Activated CD4-positive, alpha-beta T cell treated with anti-CD3 and anti-CD28 coated beads, Interleukin-2, amount 10 ng/mL, durations not matched to agents 24 days and 14 days (primary cell): Measurements from ENCODE around the gene TULP1. TPM values are rescaled to one million over a fixed set of nuclear protein-coding genes. Genes with fewer than 3 reads are reported as not detected.
"Not testable (repeated sequence)": the region's sequence is repeated elsewhere in the genome, so short reads cannot be mapped to it uniquely, and the experiment has no call there.

Experiments used
- DNase-seq: peaks from one replicate; pipeline ENCODE4 v3.0.0; 2022
- H3K27ac Mint-ChIP-seq: one replicate; pipeline ENCODE4 v1.8.0; 2022; ENCODE audit warnings: mild to moderate bottlenecking, mixed read lengths
- H3K27me3 Mint-ChIP-seq: one replicate; pipeline ENCODE4 v1.8.0; 2022; ENCODE audit warnings: mixed read lengths
- H3K36me3 Mint-ChIP-seq: one replicate; pipeline ENCODE4 v1.8.0; 2022; ENCODE audit warnings: low read depth, mild to moderate bottlenecking, mixed read lengths
- H3K4me1 Mint-ChIP-seq: one replicate; pipeline ENCODE4 v1.8.0; 2021; ENCODE audit warnings: mixed read lengths
- H3K4me3 Mint-ChIP-seq: one replicate; pipeline ENCODE4 v1.8.0; 2022; ENCODE audit warnings: mild to moderate bottlenecking, moderate library complexity, mixed read lengths
- H3K9me3 Mint-ChIP-seq: one replicate; pipeline ENCODE4 v1.8.0; 2021; ENCODE audit warnings: mixed read lengths
- intact Hi-C: fragments of 100-400 bp; cut with micrococcal nuclease; formaldehyde crosslinking; loops from one replicate; pipeline ENCODE4 v1.15.1; 2023
- total RNA-seq: library from RNA; stranded (reverse); gene quantifications from 2 replicates; pipeline ENCODE4 v1.2.3, GENCODE V29; 2022

TULP1 gene
- total RNA-seq, 1 donor from 2014 or later = not detected

DNA sequence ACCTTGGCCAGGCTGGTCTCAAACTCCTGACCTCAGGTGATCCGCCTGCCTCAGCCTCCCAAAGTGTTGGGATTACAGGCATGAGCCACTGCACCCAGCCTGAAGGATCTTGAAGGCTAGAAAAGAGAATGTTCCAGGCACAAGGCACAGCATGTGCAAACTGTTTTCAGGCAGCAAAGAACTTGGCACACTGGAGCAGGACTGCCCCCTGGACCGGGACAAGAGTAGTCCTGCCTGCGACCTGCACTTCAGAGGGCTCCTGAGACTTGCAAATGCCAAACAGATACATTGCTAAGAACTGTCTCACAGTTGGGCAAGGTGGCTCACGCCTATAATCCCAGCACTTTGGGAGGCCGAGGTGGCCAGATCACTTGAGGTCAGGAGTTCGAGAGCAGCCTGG, 3.2 kb upstream of the TULP1 start:
- not testable (repeated sequence) for H3K27ac Mint-ChIP-seq, H3K4me3 Mint-ChIP-seq, H3K4me1 Mint-ChIP-seq

DNA sequence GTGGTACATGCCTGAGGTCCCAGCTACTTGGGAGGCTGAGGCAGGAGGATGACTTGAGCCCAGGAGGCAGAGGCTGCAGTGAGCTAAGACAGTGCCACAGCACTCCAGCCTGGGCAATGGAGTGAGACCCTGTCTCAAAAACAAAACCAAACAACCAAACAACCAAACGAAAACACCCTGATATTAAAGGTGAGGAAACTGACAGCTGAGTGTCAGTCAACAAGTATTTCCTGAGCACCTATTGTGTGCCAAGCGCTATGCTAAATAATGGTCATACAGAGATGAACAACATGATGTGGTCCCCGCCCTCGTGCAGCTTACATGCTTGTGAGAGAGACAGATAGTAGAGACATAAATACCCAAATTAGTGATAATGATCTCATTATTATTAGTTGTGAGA, 1.9 kb upstream of the TULP1 start:
- Mint-ChIP-seq H3K4me3 (no peak overlapping the region), H3K27ac (no peak overlapping the region), H3K9me3 (no peaks in the 10 kb centered on the region), H3K27me3 (peaks cover 27% of the 10 kb centered on the region), H3K4me1 (peaks cover 2% of the 10 kb centered on the region), H3K36me3 (no peaks in the 10 kb centered on the region)
- intact Hi-C loops = no loop called here
- DNase-seq = no peak

More for the DNA sequence above, 3.2 kb upstream of the TULP1 start:
- H3K9me3 Mint-ChIP-seq, DNase-seq, H3K36me3 Mint-ChIP-seq, intact Hi-C loops: not testable (repeated sequence)
- H3K27me3 Mint-ChIP-seq = peaks cover 18% of the 10 kb centered on the region

DNA sequence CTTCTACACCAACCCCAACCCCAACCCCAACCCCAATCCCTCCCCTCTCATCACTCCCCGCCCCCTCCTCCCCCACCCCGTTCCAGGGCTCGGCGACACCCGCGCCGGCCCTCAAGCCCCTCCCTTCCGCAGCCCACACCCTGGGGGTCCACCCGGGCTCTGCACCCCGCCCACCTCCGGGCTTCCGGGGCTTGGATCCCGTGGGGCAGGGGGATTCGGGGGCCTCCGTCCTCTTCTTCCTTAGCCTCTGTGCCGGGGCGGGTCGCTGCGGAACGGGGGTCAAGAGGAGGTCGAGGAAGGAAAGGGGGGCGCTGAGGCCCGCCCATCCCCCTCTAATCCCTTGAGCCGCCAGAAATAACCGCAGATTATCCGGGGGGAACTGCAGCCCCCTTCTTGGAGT, 690 bp downstream of the TULP1 start:
- DNase-seq = no peak
- Mint-ChIP-seq H3K4me1 (peaks cover 2% of the 10 kb centered on the region), H3K27ac (no peak overlapping the region), H3K27me3 (peaks cover 45% of the 10 kb centered on the region), H3K4me3 (no peak overlapping the region), H3K36me3 (no peaks in the 10 kb centered on the region), H3K9me3 (no peaks in the 10 kb centered on the region)
- intact Hi-C loops = no loop called here

DNA sequence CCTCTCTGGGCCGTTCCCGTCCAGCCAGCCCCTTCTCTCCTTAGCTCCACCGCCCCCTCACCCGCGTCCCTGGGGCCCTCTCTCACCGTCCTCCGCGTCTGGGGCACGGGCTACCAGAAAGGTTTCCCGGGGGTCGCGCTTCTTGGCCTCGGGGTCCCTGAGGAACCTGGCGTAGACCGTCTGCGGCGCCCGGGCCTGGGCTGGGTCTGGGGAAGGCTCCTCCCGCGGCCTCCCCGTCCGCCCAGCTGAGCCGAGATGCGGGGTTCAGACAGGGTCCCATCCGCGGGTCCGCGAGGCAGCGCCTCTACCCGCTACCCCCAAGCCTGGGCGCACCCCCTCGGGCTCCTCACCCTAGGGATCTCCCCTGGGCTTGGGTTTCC, 1.1 kb downstream of the TULP1 start:
- no peak overlapping the region for H3K4me3 Mint-ChIP-seq
- no peaks in the 10 kb centered on the region for H3K36me3 Mint-ChIP-seq

DNA sequence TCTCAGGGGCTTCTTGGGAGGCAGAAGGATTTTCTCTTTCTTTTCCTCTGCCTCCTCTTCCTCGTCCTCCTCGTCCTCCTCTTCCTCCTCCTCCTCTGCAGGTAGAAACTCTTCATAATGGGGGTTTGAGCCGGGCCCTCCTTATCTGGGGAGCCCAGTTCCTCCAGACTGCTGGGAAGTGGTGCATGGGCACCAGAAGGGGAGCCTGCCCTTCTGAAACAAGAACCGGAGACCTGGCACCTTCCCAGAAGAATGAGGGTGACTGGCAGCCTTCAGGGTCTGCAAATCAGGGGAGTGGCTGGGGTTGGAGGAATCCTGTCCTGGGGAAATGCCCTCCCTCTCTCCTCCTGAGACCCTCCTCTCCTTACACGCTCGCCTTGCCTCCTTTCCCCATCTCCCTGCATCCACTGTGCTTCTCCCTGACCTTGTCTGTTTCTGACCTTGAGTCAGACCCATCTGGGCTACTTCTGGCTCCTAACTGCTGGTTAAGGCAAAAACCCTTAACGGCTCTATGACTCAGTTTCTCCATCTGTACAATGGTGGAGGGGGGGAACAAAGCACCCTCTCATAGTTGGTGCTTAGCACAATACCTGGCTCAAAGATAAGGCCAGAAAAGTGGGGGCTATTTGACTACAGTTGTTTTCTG, 1.7 kb downstream of the TULP1 start:
- Mint-ChIP-seq H3K9me3 (no peaks in the 10 kb centered on the region), H3K4me1 (no peaks in the 10 kb centered on the region), H3K27me3 (peaks cover 53% of the 10 kb centered on the region), H3K36me3 (no peaks in the 10 kb centered on the region), H3K4me3 (no peak overlapping the region), H3K27ac (no peak overlapping the region)
- DNase-seq = no peak
- intact Hi-C loops = no loop called here

More for the DNA sequence above, 1.1 kb downstream of the TULP1 start:
- peaks cover under 1% of the 10 kb centered on the region for H3K4me1 Mint-ChIP-seq
- no peak for DNase-seq
- H3K9me3 Mint-ChIP-seq = no peaks in the 10 kb centered on the region
- H3K27ac Mint-ChIP-seq = no peak overlapping the region
- peaks cover 50% of the 10 kb centered on the region for H3K27me3 Mint-ChIP-seq
- intact Hi-C loops = no loop called here

DNA sequence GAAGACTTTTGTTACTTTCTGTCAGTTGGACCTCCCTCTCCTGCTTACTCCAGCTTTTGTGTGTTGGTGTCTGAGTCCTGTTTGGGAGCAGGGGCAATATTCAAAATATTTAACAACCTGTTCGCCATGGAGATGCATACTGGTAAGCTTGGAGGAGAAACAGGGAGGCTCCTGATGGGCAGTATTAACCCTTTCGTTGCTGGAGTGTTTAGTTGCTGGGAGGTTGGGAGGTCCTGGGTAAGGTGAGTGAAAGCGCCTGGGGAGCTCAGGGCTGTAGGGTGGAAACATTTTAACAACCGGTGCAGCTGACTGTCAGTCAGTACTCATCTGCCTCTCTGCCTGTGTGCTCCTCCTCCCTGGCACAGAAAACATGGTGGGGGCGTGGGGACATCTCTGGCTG, 4.2 kb downstream of the TULP1 start:
- Mint-ChIP-seq H3K4me1 (no peaks in the 10 kb centered on the region), H3K4me3 (no peak overlapping the region), H3K27ac (no peak overlapping the region), H3K27me3 (peaks cover 54% of the 10 kb centered on the region), H3K9me3 (no peaks in the 10 kb centered on the region), H3K36me3 (no peaks in the 10 kb centered on the region)
- intact Hi-C loops = no loop called here
- DNase-seq = no peak

DNA sequence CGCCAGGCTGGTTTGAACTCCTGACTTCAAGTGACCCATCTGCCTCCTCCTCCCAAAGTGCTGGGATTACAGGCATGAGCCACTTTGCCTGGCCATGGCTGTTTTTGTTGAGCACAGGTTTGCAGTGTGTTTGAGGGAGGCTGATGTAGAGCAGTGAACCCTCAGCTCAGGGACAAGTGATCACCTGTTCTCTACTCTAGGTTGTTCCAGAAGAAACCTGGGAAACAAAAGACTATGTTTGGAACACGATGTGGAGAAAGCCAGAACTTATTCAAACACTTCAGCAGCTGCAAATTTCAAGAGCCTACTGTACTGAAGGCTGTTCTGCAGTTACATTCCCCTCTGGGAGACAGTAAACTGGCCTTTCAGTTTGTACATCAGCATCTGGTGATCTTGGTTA, 4.7 kb downstream of the TULP1 start:
- H3K36me3 Mint-ChIP-seq = no peaks in the 10 kb centered on the region
- H3K27me3 Mint-ChIP-seq = peaks cover 57% of the 10 kb centered on the region
- intact Hi-C loops = no loop called here
- H3K27ac Mint-ChIP-seq = no peak overlapping the region
- no peaks in the 10 kb centered on the region for H3K9me3 Mint-ChIP-seq
- no peaks in the 10 kb centered on the region for H3K4me1 Mint-ChIP-seq
- no peak for DNase-seq
- H3K4me3 Mint-ChIP-seq = no peak overlapping the region

DNA sequence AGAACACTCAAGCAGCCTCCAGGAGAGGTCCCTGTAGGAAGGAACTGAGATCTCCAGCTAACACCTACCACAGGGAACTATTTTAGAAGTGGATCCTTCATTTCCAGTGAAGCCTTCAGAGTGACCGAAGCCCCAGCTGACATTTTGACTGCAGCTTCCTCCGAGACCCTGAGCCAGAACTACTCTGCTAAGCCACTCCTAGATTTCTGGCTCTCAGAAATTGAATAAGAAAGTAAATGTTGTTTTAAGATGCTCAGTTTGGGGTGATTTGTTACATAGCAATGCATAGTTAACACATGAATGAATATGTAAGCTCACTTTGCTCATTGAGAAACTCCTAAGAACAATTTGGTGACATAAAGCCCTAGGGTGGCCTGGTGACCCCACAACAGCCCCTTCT, 5.5 kb downstream of the TULP1 start:
- no peak overlapping the region for H3K27ac Mint-ChIP-seq
- no peaks in the 10 kb centered on the region for H3K9me3 Mint-ChIP-seq
- no peak overlapping the region for H3K4me3 Mint-ChIP-seq
- no peaks in the 10 kb centered on the region for H3K36me3 Mint-ChIP-seq
- DNase-seq = no peak
- H3K27me3 Mint-ChIP-seq = peaks cover 51% of the 10 kb centered on the region
- intact Hi-C loops = no loop called here
- H3K4me1 Mint-ChIP-seq = no peaks in the 10 kb centered on the region

DNA sequence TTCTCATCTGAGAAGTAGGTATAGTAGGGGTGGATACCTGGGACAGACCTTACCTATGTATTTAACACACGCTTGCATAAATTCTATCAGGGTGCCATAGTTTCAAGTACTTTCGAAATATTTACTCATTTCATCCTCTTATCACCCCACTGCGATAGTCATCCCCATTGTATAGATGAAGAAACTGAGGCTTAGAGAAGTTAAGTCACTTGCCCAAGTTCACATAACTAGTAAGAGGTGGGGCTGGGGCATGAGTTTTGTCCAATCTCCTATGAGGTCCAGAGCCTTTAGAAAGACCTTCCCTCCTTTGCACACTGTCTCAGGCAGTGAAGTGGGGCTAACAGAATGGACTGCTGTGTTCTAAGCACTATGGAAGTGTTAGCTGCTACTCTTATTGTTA, 6.2 kb downstream of the TULP1 start:
- no peaks in the 10 kb centered on the region for H3K36me3 Mint-ChIP-seq
- H3K4me3 Mint-ChIP-seq = no peak overlapping the region
- no peak for DNase-seq
- no peaks in the 10 kb centered on the region for H3K9me3 Mint-ChIP-seq
- H3K27me3 Mint-ChIP-seq = peaks cover 53% of the 10 kb centered on the region
- no peaks in the 10 kb centered on the region for H3K4me1 Mint-ChIP-seq
- intact Hi-C loops = no loop called here
- no peak overlapping the region for H3K27ac Mint-ChIP-seq

DNA sequence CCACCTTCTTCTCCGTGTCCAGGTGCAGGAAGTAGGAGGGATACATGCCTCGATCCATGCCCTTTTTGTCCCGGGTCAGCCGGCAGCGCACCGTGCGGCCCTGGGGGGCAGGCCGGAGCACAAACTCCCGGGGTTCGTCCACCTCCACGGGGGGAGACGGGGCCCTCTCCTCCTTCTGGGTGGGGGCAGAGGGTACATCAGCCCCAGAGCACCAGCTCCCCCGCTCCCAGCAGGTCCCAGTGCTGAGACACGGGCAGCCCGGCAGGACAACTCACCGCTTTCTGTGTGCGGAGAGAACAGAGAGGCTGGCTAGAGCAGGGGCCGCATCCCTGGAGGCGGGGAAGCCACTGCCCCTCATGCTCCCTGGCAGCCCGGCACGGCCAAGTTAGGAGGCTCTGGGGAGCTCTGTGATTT, 6.7 kb downstream of the TULP1 start:
- DNase-seq = no peak
- Mint-ChIP-seq H3K27ac (no peak overlapping the region), H3K27me3 (peaks cover 52% of the 10 kb centered on the region), H3K9me3 (no peaks in the 10 kb centered on the region), H3K4me1 (no peaks in the 10 kb centered on the region), H3K36me3 (no peaks in the 10 kb centered on the region), H3K4me3 (no peak overlapping the region)
- intact Hi-C loops = no loop called here

DNA sequence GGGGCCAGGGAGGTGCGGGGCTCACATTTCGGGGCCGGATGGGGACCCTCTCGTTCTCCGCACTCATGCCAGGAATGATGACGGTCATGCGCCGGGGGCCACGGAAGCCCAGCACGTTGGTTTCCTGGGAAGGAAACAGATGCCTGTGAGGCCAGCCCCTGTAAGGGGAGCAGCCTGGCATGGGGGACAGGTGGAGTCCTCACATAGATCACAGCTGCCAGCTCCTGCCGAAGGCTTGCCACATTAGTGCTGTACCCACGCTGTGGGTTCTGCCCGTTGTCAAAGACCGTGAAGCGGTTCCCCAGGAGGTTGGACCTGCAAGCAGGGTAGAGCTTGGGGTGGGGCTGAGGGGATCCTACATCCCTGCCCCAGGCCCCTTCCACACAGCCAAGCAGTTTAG, 9.2 kb downstream of the TULP1 start:
- H3K27me3 Mint-ChIP-seq = peaks cover 49% of the 10 kb centered on the region
- H3K36me3 Mint-ChIP-seq = peaks cover under 1% of the 10 kb centered on the region
- H3K9me3 Mint-ChIP-seq = no peaks in the 10 kb centered on the region
- intact Hi-C loops = no loop called here
- DNase-seq = no peak
- peaks cover 2% of the 10 kb centered on the region for H3K4me1 Mint-ChIP-seq
- H3K4me3 Mint-ChIP-seq = no peak overlapping the region
- H3K27ac Mint-ChIP-seq = no peak overlapping the region

DNA sequence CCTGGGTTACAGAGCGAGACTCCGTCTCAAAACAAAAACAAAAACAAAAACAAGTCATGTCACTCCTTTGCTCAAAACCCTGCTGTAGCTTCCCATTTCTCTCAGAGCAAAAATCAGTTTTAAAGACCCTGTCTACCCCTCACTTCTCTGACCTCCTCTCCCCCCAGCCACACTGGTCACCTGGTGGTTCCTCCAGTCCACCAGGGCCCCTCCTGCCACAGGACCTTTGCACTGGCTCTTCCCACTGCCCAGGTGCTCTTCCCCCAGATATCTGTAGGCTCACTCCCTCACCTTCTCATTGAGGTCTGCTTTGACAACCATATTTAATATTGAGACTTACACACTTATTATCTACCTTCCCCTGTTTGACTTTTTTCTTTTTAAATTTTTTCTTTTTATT, 10.9 kb downstream of the TULP1 start:
- peaks cover 6% of the 10 kb centered on the region for H3K4me1 Mint-ChIP-seq
- no peak overlapping the region for H3K4me3 Mint-ChIP-seq
- peaks cover 44% of the 10 kb centered on the region for H3K27me3 Mint-ChIP-seq
- no peak for DNase-seq
- no peak overlapping the region for H3K27ac Mint-ChIP-seq
- no peaks in the 10 kb centered on the region for H3K9me3 Mint-ChIP-seq
- intact Hi-C loops = no loop called here
- H3K36me3 Mint-ChIP-seq = peaks cover 2% of the 10 kb centered on the region

DNA sequence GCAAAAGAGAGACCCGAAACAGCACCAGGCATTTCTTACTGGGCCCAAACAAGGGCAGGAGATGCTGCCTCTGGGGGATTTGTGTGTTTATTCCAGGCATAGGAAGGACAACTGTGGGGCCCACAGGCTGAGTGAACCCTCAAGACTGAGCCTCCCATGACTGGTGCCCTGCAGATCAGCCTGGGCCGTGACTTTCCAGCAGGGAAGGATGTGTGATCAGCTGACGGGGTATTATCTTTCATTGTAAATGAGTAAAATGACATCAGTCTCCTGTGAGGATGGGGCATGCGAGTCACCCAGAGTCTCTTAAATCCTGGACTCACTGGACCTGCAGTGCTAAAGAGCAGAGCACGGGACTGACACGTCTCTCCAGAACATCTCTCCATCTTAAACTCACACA, 11.9 kb downstream of the TULP1 start:
- intact Hi-C loops = no loop called here
- no peak overlapping the region for H3K27ac Mint-ChIP-seq
- peaks cover 41% of the 10 kb centered on the region for H3K27me3 Mint-ChIP-seq
- no peaks in the 10 kb centered on the region for H3K9me3 Mint-ChIP-seq
- peaks cover 6% of the 10 kb centered on the region for H3K4me1 Mint-ChIP-seq
- H3K4me3 Mint-ChIP-seq = no peak overlapping the region
- peaks cover 2% of the 10 kb centered on the region for H3K36me3 Mint-ChIP-seq
- no peak for DNase-seq

DNA sequence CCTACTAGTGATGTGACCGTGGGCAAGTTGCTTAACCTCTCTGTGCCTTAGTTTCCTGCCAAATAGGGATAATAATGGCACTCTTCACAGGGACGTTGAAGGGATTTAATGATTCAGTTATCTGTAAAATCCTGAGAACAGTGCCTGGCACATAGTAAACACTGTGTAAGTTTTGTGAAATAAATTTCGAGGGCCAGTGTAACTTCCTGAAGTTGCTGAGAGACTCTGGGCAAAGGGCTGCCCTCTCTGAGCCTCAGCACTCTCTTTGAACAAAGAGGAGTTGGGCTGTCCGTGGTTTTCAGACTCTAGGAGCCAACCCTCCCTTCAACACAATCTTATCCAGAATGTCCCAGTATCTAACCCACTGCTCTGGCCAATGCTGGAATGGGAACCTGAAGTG, 13.3 kb downstream of the TULP1 start:
- intact Hi-C loops = loop anchor here (5.0 kb wide), 1 partner anchor 47 kb away; the partner anchor contains the start of gene FANCE
- Mint-ChIP-seq H3K27ac (no peak overlapping the region), H3K36me3 (peaks cover 2% of the 10 kb centered on the region), H3K4me1 (peaks cover 9% of the 10 kb centered on the region), H3K27me3 (peaks cover 44% of the 10 kb centered on the region), H3K9me3 (no peaks in the 10 kb centered on the region), H3K4me3 (no peak overlapping the region)
- no peak for DNase-seq

DNA sequence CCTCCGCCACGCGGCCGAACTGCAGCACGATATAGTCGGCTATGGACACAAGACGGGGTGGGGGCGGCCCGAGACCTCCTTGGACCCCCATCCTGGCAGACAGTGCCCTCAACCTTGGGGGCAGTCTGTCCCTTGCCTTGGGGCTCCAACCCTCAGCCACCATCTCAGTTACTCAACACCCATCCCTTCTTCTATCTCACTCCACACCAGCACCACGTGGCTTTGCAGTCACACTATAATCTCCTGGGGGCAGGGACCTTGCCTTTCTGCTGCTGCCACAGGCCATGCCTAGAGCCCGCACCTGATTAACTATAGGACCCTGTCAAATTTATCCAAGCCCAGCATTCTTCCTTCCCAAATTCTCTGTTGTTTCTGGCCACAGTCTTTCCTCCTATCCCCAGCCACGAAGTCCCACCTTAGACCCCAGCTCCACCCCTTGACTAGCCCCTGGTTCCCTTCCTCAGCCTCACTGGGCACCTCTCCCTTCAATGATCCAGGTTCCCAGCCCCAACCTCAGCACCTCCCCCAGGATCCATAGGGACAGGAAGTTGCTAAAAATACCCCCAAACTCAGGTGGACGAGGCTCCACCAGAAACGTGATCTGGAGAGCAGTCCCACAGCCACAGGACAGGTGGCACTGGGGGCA, 14.2 kb downstream of the TULP1 start:
- H3K36me3 Mint-ChIP-seq = peaks cover 2% of the 10 kb centered on the region
- no peak for DNase-seq
- peaks cover 45% of the 10 kb centered on the region for H3K27me3 Mint-ChIP-seq
- peak overlapping the region; percentile 82 for H3K4me3 Mint-ChIP-seq
- intact Hi-C loops = loop anchor here (5.0 kb wide), 1 partner anchor 46 kb away; the partner anchor contains the start of gene FANCE
- peaks cover 15% of the 10 kb centered on the region for H3K4me1 Mint-ChIP-seq
- peak overlapping the region; percentile 49 for H3K27ac Mint-ChIP-seq
- H3K9me3 Mint-ChIP-seq = no peaks in the 10 kb centered on the region
